Lung (tissue), 12 donors: Measurements from ENCODE around the gene ATP6V1F. TPM values are rescaled to one million over a fixed set of nuclear protein-coding genes. Genes with fewer than 3 reads are reported as not detected.

Experiments
- ATAC-seq: fragments of 200-7000 bp; cut with Tn5 transposase; one replicate; pipeline ENCODE4 v1.9.1; 2020; ENCODE audit warnings: moderate number of reproducible peaks; ENCODE audit not compliant: insufficient read depth, low FRiP score
- DNase-seq, 3 donors: peaks; one replicate each; pipeline ENCODE4 v3.0.0-alpha.2; 2013 to 2017
- H3K27ac ChIP-seq, 2 donors: one replicate each; pipeline ENCODE4 v1.5.1; 2013; ENCODE audit warnings: mild to moderate bottlenecking in 2 of 2, moderate library complexity in 2 of 2, control low read depth in 1 of 2, inconsistent platforms in 1 of 2, low read depth in 1 of 2, low read length in 1 of 2
- H3K27me3 ChIP-seq, 3 donors: one replicate each; pipeline ENCODE4 v1.5.1; 2013; ENCODE audit warnings: low read length in 2 of 3; ENCODE audit not compliant: control insufficient read depth in 3 of 3, insufficient read depth in 3 of 3
- H3K36me3 ChIP-seq, 4 donors: one replicate each; pipeline ENCODE4 v1.5.1; 2013; ENCODE audit warnings: low read length in 4 of 4, mild to moderate bottlenecking in 1 of 4, moderate library complexity in 1 of 4; ENCODE audit not compliant: control insufficient read depth in 4 of 4, insufficient read depth in 4 of 4
- H3K4me1 ChIP-seq, 5 donors: one replicate each; pipeline ENCODE4 v1.5.1; 2013; ENCODE audit warnings: low read length in 5 of 5, mild to moderate bottlenecking in 2 of 5, moderate library complexity in 1 of 5; ENCODE audit not compliant: control insufficient read depth in 5 of 5, insufficient read depth in 5 of 5
- H3K4me3 ChIP-seq: one replicate; pipeline ENCODE4 v1.5.1; 2013; ENCODE audit warnings: mild to moderate bottlenecking, control low read depth, moderate library complexity
- H3K9ac ChIP-seq, 2 donors: one replicate each; pipeline ENCODE4 v1.5.1; 2013; ENCODE audit warnings: low read length in 2 of 2, control low read depth in 1 of 2; ENCODE audit not compliant: insufficient read depth in 1 of 2
- H3K9me3 ChIP-seq, 4 donors: one replicate each; pipeline ENCODE4 v1.5.1; 2013; ENCODE audit warnings: low read length in 3 of 4, mild to moderate bottlenecking in 1 of 4, moderate library complexity in 1 of 4; ENCODE audit not compliant: control insufficient read depth in 4 of 4, insufficient read depth in 3 of 4
- WGBS, 2 donors: extraction: QIAGEN DNeasy Blood & Tissue Kit; methylation state at CpG; one replicate each; pipeline ENCODE4 v1.1.7; 2013; 5-methylcytosine and 5-hydroxymethylcytosine counted together
- polyA plus RNA-seq, 2 donors: library from polyadenylated mRNA; stranded (reverse); fragments of 200-250 nt; gene quantifications; one replicate each; pipeline ENCODE4 v1.2.1, GENCODE V29; 2013
- total RNA-seq, 2 donors: library from RNA; depleted of rRNA in 1 of 2; stranded (reverse); fragments of >200 nt in 1 of 2; gene quantifications; one replicate each; pipeline ENCODE4 v1.2.1, GENCODE V29; 2014 to 2021
- TF ChIP-seq, protein P1 (sequence below): IDR thresholded peaks from 2 replicates; pipeline ENCODE4 v1.5.1; 2012; ENCODE audit warnings: mild to moderate bottlenecking; ENCODE audit errors: control extremely low read depth, extremely low read depth
- donor health status: control.
- donor health status: control.
- donor health status: Bipolar disorder and iron deficiency.
- donor health status: healthy.
- donor health status: DM: yes; HTN: yes; CAD: no.

The ATP6V1F gene
- total and polyA plus RNA-seq, 4 donors: 43.9 to 383 (median 225) TPM

- no peaks in the 10 kb centered on the region for H3K27me3 ChIP-seq
- no peak overlapping the region for H3K27ac ChIP-seq
- no peaks in the 10 kb centered on the region for H3K4me1 ChIP-seq
- TF ChIP-seq, protein P1, sequence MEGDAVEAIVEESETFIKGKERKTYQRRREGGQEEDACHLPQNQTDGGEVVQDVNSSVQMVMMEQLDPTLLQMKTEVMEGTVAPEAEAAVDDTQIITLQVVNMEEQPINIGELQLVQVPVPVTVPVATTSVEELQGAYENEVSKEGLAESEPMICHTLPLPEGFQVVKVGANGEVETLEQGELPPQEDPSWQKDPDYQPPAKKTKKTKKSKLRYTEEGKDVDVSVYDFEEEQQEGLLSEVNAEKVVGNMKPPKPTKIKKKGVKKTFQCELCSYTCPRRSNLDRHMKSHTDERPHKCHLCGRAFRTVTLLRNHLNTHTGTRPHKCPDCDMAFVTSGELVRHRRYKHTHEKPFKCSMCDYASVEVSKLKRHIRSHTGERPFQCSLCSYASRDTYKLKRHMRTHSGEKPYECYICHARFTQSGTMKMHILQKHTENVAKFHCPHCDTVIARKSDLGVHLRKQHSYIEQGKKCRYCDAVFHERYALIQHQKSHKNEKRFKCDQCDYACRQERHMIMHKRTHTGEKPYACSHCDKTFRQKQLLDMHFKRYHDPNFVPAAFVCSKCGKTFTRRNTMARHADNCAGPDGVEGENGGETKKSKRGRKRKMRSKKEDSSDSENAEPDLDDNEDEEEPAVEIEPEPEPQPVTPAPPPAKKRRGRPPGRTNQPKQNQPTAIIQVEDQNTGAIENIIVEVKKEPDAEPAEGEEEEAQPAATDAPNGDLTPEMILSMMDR: no peak
- no peak overlapping the region for H3K9ac ChIP-seq
- 50 to 61% methylated on average over 24 to 35 of the region's 35 CpGs for WGBS, 2 donors
- H3K9me3 ChIP-seq: no peaks in the 10 kb centered on the region
- peaks cover 0 to 19% (median 12%) of the 10 kb centered on the region in 4 donors for H3K36me3 ChIP-seq
- DNase-seq (peak; percentile 12 to 34 (median 15)), ATAC-seq (no peak)
- H3K4me3 ChIP-seq: no peak overlapping the region
These were observed 20.6 kb upstream of the ATP6V1F start for GRCh38 chr7:128841921-128842673.

DNA sequence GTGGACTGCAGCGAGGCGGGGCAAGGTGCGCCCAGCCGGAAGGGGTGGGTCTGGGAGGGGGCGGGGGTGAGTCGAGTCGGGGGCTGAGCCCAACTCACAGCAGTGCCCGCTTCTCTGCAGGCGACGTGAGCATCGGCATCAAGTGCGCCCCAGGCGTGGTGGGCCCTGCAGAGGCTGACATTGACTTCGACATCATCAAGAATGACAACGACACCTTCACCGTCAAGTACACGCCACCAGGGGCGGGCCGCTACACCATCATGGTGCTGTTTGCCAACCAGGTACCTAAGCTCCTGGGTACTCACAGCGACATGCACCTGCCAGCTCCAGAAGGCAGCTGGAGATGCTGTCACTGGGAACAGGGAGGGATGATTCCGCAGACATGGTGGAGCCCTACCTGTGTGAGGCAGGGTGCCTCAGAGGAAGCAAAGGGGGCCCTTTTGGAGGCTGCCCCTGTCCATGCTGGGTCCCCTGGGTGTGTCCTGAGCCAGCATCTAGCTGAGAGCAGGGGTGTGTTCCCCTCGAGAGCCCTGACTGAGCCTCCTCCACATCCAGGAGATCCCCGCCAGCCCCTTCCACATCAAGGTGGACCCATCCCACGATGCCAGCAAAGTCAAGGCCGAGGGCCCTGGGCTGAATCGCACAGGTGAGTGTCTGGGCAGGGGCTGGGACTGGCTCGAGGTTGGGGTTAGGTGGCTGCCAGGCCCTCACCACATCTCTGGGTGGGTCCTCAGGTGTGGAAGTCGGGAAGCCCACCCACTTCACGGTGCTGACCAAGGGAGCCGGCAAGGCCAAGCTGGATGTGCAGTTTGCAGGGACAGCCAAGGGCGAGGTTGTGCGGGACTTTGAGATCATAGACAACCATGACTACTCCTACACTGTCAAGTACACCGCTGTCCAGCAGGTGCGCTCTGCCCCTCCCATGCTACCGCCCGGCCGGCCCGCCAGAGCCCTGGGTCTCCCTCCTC lies 19.7 kb upstream of the ATP6V1F start:
- H3K27me3 ChIP-seq: no peaks in the 10 kb centered on the region
- H3K27ac ChIP-seq: no peak overlapping the region
- ATAC-seq (no peak), DNase-seq (no peak)
- 95% methylated on average over 38 of the region's 38 CpGs for WGBS, 2 donors
- H3K9me3 ChIP-seq: no peaks in the 10 kb centered on the region
- H3K36me3 ChIP-seq: peaks cover 0 to 18% (median 8%) of the 10 kb centered on the region in 4 donors
- no peak overlapping the region for H3K9ac ChIP-seq
- H3K4me1 ChIP-seq: no peaks in the 10 kb centered on the region
- TF ChIP-seq, protein P1: no peak
- H3K4me3 ChIP-seq: no peak overlapping the region

DNA sequence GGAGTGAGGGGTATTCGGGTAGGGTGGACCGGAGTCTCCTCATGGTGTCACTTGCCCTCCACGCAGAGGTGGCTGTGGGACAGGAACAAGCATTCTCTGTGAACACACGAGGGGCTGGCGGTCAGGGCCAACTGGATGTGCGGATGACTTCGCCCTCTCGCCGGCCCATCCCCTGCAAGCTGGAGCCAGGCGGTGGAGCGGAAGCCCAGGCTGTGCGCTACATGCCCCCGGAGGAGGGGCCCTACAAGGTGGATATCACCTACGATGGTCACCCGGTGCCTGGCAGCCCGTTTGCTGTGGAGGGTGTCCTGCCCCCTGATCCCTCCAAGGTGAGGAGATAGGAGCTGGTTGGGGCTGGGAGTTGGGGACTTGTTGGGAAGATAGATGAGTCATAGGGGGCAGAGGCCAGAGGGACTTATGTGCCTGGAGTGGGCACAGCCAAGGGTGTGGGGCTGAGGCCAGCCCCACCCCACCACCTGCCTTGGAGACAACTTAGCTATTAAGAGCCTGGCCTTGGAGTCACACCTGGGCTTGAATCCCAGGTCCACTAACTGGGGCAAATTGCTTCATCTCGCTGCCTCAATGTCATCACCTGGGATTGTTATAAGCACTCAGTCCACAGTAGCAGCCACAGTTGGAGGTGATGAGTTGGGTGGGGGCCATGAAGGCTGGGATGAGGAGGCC lies 18.6 kb upstream of the ATP6V1F start:
- no peaks in the 10 kb centered on the region for H3K4me1 ChIP-seq
- H3K9me3 ChIP-seq: no peaks in the 10 kb centered on the region
- H3K36me3 ChIP-seq: peaks cover 0 to 15% (median 7%) of the 10 kb centered on the region in 4 donors
- DNase-seq: no peak
- no peak for ATAC-seq
- H3K9ac ChIP-seq: no peak overlapping the region
- H3K4me3 ChIP-seq: no peak overlapping the region
- H3K27ac ChIP-seq: no peak overlapping the region
- TF ChIP-seq, protein P1: no peak
- 95% methylated on average over 15 to 17 of the region's 17 CpGs for WGBS, 2 donors
- no peaks in the 10 kb centered on the region for H3K27me3 ChIP-seq
